ENCODE results near the gene ZBTB45.

ZBTB45 gene

GRCh38 chr19:58515259-58515658 is 4.4 kb downstream of the ZBTB45 start:
- Histone ChIP-seq H3K27ac (ENCODE audit: extremely low read depth, low read depth, low read length) (no peak overlapping the region), H3K4me1 (ENCODE audit: control insufficient read depth, insufficient read depth, low read length) (0 out of 2 replicates have a peak, but pooled peaks cover 6% of the 10 kb centered on the region), H3K9me3 (ENCODE audit: control insufficient read depth, insufficient read depth, low read depth, low read length) (no peaks in the 10 kb centered on the region), H3K36me3 (ENCODE audit: control insufficient read depth in 2 of 2, insufficient read depth in 1 of 2, low read length in 2 of 2) (peaks cover 0 to 27% of the 10 kb centered on the region in 2 experiments; a peak in 1 of 3 replicates), H3K4me3 (ENCODE audit: low read depth, low read length) (no peak overlapping the region)
- POLR2A ChIA-PET: interaction anchor here (1.1 kb wide), 1 partner anchor 40 kb away, joined by 4 read pairs; the partner anchor contains the start of gene CHMP2A
- no peak for TF ChIP-seq SALL2 (tag by site-specific recombination; IDR thresholded peaks at IDR 0.05; ENCODE audit: borderline replicate concordance)
- no peak for TF ChIP-seq ZFP41 (tag by site-specific recombination; IDR thresholded peaks at IDR 0.05; ENCODE audit: borderline replicate concordance)
- TF ChIP-seq ZNF10 (tag by site-specific recombination; IDR thresholded peaks at IDR 0.05): no peak
- TF ChIP-seq, protein P1, sequence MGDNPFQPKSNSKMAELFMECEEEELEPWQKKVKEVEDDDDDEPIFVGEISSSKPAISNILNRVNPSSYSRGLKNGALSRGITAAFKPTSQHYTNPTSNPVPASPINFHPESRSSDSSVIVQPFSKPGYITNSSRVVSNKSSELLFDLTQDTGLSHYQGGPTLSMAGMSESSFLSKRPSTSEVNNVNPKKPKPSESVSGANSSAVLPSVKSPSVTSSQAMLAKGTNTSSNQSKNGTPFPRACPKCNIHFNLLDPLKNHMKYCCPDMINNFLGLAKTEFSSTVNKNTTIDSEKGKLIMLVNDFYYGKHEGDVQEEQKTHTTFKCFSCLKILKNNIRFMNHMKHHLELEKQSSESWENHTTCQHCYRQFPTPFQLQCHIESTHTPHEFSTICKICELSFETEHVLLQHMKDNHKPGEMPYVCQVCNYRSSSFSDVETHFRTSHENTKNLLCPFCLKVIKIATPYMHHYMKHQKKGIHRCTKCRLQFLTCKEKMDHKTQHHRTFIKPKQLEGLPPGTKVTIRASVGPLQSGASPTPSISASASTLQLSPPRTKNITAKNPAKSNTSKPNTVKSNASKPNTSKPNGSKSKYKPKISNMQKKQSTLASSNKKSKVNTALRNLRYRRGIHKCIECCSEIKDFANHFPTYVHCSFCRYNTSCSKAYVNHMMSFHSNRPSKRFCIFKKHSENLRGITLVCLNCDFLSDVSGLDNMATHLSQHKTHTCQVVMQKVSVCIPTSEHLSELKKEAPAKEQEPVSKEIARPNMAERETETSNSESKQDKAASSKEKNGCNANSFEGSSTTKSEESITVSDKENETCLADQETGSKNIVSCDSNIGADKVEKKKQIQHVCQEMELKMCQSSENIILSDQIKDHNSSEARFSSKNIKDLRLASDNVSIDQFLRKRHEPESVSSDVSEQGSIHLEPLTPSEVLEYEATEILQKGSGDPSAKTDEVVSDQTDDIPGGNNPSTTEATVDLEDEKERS (tag by site-specific recombination; IDR thresholded peaks at IDR 0.05): no peak
- TF ChIP-seq IKZF3 (tag by site-specific recombination; IDR thresholded peaks at IDR 0.05): no peak
- TF ChIP-seq, protein P2, sequence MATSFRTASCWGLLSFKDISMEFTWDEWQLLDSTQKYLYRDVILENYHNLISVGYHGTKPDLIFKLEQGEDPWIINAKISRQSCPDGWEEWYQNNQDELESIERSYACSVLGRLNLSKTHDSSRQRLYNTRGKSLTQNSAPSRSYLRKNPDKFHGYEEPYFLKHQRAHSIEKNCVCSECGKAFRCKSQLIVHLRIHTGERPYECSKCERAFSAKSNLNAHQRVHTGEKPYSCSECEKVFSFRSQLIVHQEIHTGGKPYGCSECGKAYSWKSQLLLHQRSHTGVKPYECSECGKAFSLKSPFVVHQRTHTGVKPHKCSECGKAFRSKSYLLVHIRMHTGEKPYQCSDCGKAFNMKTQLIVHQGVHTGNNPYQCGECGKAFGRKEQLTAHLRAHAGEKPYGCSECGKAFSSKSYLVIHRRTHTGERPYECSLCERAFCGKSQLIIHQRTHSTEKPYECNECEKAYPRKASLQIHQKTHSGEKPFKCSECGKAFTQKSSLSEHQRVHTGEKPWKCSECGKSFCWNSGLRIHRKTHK (tag by site-specific recombination; IDR thresholded peaks at IDR 0.05): no peak
- TF ChIP-seq HOXC10 (CRISPR knock-in tag; IDR thresholded peaks at IDR 0.05): no peak
- no peak for TF ChIP-seq ZNF658 (tag by site-specific recombination; IDR thresholded peaks at IDR 0.05)
- TF ChIP-seq ZNF133 (tag by site-specific recombination; IDR thresholded peaks at IDR 0.05): no peak
- TF ChIP-seq FEZF1 (tag by site-specific recombination; IDR thresholded peaks at IDR 0.05): no peak
- TF ChIP-seq ZNF248 (tag by site-specific recombination; IDR thresholded peaks at IDR 0.05): no peak
- no peak for TF ChIP-seq ZNF169 (tag by site-specific recombination; IDR thresholded peaks at IDR 0.05)
- TF ChIP-seq, protein P3, sequence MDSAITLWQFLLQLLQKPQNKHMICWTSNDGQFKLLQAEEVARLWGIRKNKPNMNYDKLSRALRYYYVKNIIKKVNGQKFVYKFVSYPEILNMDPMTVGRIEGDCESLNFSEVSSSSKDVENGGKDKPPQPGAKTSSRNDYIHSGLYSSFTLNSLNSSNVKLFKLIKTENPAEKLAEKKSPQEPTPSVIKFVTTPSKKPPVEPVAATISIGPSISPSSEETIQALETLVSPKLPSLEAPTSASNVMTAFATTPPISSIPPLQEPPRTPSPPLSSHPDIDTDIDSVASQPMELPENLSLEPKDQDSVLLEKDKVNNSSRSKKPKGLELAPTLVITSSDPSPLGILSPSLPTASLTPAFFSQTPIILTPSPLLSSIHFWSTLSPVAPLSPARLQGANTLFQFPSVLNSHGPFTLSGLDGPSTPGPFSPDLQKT (IDR thresholded peaks at IDR 0.05; ENCODE audit: borderline replicate concordance, low read depth, low read length): no peak
- TF ChIP-seq, protein P4, sequence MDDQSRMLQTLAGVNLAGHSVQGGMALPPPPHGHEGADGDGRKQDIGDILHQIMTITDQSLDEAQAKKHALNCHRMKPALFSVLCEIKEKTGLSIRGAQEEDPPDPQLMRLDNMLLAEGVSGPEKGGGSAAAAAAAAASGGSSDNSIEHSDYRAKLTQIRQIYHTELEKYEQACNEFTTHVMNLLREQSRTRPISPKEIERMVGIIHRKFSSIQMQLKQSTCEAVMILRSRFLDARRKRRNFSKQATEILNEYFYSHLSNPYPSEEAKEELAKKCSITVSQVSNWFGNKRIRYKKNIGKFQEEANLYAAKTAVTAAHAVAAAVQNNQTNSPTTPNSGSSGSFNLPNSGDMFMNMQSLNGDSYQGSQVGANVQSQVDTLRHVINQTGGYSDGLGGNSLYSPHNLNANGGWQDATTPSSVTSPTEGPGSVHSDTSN (CRISPR knock-in tag; IDR thresholded peaks at IDR 0.05): no peak
- TF ChIP-seq, protein P5, sequence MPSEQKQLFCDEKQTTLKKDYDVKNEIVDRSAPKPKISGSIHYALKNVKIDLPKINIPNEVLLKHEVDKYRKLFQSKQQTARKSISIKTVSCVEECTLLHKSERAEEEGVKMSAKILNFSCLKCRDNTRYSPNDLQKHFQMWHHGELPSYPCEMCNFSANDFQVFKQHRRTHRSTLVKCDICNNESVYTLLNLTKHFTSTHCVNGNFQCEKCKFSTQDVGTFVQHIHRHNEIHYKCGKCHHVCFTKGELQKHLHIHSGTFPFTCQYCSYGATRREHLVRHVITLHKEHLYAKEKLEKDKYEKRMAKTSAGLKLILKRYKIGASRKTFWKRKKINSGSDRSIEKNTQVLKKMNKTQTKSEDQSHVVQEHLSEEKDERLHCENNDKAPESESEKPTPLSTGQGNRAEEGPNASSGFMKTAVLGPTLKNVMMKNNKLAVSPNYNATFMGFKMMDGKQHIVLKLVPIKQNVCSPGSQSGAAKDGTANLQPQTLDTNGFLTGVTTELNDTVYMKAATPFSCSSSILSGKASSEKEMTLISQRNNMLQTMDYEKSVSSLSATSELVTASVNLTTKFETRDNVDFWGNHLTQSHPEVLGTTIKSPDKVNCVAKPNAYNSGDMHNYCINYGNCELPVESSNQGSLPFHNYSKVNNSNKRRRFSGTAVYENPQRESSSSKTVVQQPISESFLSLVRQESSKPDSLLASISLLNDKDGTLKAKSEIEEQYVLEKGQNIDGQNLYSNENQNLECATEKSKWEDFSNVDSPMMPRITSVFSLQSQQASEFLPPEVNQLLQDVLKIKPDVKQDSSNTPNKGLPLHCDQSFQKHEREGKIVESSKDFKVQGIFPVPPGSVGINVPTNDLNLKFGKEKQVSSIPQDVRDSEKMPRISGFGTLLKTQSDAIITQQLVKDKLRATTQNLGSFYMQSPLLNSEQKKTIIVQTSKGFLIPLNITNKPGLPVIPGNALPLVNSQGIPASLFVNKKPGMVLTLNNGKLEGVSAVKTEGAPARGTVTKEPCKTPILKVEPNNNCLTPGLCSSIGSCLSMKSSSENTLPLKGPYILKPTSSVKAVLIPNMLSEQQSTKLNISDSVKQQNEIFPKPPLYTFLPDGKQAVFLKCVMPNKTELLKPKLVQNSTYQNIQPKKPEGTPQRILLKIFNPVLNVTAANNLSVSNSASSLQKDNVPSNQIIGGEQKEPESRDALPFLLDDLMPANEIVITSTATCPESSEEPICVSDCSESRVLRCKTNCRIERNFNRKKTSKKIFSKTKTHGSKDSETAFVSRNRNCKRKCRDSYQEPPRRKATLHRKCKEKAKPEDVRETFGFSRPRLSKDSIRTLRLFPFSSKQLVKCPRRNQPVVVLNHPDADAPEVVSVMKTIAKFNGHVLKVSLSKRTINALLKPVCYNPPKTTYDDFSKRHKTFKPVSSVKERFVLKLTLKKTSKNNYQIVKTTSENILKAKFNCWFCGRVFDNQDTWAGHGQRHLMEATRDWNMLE (tag by site-specific recombination; conservative IDR thresholded peaks at IDR 0.05; ENCODE audit: low read depth): no peak
- TF ChIP-seq CTCF (tag by site-specific recombination; IDR thresholded peaks at IDR 0.05): no peak
- TF ChIP-seq GFI1B (tag by site-specific recombination; IDR thresholded peaks at IDR 0.05): no peak
- no peak for TF ChIP-seq ZNF701 (tag by site-specific recombination; IDR thresholded peaks at IDR 0.05)
- TF ChIP-seq REPIN1 (tag by site-specific recombination; IDR thresholded peaks at IDR 0.05; ENCODE audit: low read depth): no peak
- no peak for TF ChIP-seq ZXDB (tag by site-specific recombination; IDR thresholded peaks at IDR 0.05)
- CTCF ChIA-PET: no interaction called here
